Embryonic facial prominence (tissue), 1 donor: Measurements from ENCODE around the gene KIF9.
"Not testable (repeated sequence)": the region's sequence is repeated elsewhere in the genome, so short reads cannot be mapped to it uniquely, and the experiment has no call there.

Experiments used
- DNase-seq: peaks from one replicate; pipeline ENCODE4 v3.0.0-alpha.2; 2016; ENCODE audit errors: extremely low spot score

KIF9 gene

GRCh38 chr3:47251689-47252088 lies 30.9 kb downstream of the KIF9 start:
- no peak for DNase-seq

- DNase-seq, result not testable (repeated sequence)
Measured at GRCh38 chr3:47251085-47251484, 31.5 kb downstream of the KIF9 start.

- no peak for DNase-seq
Measured at GRCh38 chr3:47250309-47251060, 32.1 kb downstream of the KIF9 start.

- no peak for DNase-seq
Measured at GRCh38 chr3:47247131-47248064, 35.2 kb downstream of the KIF9 start.

- DNase-seq, result no peak
Measured at GRCh38 chr3:47245271-47245670, 37.3 kb downstream of the KIF9 start.

DNA sequence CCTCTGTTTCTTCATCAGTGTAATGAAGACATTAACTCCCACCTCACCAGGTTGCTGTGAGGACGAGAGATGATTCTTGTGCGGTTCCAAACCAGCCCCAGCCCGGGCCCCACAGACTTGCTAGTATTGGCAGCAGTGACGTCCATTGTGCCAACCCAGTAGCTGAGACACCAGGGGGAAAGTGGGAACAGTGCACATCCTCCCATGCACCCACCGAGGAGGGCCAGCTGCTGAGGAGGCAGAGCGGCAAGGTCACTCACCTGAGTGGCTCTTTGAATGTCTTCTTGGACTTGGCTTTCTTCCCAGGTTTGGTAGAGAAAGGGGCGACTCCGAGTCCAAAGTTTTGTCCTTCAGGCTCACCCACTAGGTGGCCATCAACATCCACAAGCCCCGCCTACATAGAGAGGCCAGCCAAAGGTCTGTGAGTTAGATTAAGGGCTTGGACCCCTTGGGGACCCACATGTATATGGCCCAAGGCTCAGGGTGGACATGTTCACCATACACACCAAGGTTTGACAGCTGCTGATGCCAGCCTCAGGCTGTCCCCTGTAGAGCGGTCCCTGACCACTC lies 38.0 kb downstream of the KIF9 start:
- no peak for DNase-seq

GRCh38 chr3:47243419-47244147 lies 39.0 kb downstream of the KIF9 start:
- no peak for DNase-seq

DNA sequence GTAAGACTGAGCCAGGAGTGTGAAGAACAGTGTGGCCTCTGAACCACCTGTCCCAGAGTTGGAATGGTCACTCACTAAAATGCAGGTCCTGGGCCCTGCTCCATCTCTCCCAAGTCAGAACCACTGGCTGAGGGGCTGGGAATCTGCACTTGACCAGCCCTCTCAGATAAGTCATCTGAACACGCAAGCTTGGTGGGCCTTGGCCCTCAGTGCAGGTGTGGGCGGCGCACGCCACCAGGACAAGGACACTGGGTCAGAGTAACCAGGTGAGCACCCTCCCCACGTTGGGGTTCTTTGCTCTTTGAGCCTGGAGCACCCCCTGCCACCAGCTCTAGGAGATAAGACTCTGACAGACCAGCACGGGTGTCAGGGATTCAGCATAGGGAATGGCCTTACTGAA lies 42.7 kb downstream of the KIF9 start:
- DNase-seq, result no peak

GRCh38 chr3:47238017-47238416 lies 44.6 kb downstream of the KIF9 start:
- no peak for DNase-seq

- DNase-seq, result no peak
Measured at GRCh38 chr3:47228088-47228487, 54.5 kb downstream of the KIF9 start.

GRCh38 chr3:47227678-47228077 lies 54.9 kb downstream of the KIF9 start:
- DNase-seq, result no peak

DNA sequence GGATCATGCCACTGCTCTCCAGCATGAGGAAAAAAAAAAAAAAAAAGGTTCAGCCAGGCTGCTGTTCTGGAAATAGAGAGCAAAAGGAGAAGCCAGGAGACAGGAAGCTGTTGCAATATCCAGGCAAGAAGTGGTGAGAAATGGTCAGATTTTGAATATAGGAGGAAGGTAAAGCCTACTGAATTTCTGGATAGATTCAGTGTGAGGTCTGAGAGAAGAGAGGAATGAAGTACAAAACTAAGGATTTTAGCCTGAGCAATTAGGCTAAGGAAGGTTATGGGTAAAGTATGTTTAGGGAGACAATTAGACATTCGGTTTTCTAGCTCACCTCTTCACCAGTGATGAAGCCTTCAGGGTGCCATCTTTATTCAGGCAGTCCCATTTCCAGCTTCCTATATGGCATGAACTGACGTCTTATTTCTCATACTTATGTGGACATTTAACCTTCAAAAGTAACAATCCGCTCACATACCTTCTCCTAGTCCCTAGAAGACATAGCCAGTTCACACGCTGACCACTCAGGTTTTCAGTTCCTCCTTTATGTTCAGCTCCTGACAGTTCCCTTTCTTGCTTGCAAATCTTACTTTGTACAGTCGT lies 57.2 kb downstream of the KIF9 start:
- DNase-seq, result no peak

DNA sequence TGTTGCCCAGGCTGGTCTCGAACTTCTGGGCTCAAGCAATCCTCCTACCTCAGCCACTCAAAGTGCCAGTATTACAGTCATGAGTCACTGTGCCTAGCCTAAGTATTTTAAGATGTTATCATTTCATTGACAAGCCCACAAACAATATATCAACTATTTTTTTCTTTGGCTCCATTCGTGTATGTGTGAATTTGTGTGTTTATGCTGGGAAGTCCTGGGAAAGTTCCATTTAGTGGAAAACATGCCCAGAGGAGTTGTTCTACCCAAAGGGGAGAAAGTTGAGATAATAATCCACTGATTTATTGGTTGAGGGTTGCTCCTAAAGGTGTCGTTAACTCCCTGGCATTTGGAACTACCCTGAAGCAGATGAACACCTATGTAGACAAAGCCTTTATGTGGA lies 58.8 kb downstream of the KIF9 start:
- DNase-seq, result no peak

- no peak for DNase-seq
Measured at GRCh38 chr3:47221798-47222197, 60.8 kb downstream of the KIF9 start.

- no peak for DNase-seq
Measured at GRCh38 chr3:47210863-47211405, 71.7 kb downstream of the KIF9 start.

DNA sequence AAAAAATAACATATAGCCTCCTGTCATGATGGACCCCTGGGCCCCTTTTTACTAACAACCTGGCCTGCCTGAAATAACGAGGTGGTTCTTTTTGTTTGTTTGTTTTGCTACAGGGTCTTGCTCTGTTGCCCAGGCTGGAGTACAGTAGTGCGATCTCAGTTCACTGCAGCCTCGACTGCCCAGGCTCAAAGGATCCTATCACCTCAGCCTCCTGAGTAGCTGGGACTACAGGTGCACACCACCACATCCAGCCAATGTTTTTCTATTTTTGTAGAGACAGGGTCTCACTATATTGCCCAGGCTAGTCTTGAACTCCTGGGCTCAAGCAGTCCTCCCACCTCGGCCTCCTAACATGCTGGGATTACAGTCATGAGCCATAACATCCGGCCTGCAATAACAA lies 76.6 kb downstream of the KIF9 start:
- DNase-seq, result not testable (repeated sequence)

DNA sequence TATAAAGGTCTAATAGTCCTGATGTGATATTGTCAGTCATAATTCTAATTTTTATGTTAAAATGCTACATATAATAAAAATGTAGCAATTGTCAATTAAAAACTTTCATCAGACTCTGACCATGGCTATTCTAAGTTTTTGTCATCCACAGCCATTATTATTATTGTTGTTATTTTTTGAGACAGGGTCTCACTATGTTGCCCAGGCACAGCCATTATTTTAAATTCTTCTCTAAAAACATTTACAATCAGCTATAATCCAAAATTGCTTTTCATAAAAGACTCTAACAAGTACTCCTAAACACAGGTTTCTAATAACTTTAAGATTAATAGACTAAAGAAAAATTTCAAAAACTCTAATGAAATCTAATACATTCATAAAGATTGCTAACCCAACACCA lies 77.7 kb downstream of the KIF9 start:
- no peak for DNase-seq

- DNase-seq, result no peak
Measured at GRCh38 chr3:47202542-47202941, 80.1 kb downstream of the KIF9 start.

GRCh38 chr3:47197287-47197686 lies 85.3 kb downstream of the KIF9 start:
- DNase-seq, result no peak

DNA sequence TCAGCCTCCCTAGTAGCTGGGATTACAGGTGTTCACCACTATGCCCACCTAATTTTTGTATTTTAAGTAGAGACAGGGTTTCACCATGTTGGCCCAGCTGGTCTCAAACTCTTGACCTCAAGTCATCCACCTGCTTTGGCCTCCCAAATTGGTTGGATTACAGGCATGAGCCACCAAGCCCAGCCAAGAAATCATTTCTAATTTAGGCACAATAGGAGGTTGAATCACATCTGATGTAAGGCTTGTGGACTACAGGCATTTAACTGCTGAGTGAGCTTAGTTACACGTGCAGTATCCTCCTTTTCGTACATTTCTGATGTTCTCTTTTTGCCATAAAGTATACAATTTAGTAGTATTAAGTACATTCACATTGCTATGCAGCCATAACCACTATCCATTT lies 87.6 kb downstream of the KIF9 start:
- DNase-seq, result no peak
